ENCODE data around the gene WNT3. TPM values are rescaled to one million over a fixed set of nuclear protein-coding genes. Genes with fewer than 3 reads are reported as not detected.

Gene WNT3
- total RNA-seq, 4 donors from 2014 or later, result 0.46 to 0.90 TPM; not detected in 2

GRCh38 chr17:46822388-46822921 lies 4.0 kb upstream of the WNT3 start:
- peaks cover 8 to 48% of the 10 kb centered on the region in 2 donors for H3K27me3 ChIP-seq
- H3K4me3 ChIP-seq, result no peak overlapping the region
- peaks cover 0 to 11% of the 10 kb centered on the region in 2 donors for H3K4me1 ChIP-seq
- no peaks in the 10 kb centered on the region for H3K36me3 ChIP-seq
- no peak for DNase-seq
- intact Hi-C loops (cut with DNase I; ENCODE audit: low total_unique reads), result no loop called here
- no peak for TF ChIP-seq CTCF (IDR thresholded peaks at IDR 0.05)
- H3K27ac ChIP-seq, result no peak overlapping the region
- H3K9me3 ChIP-seq, result no peaks in the 10 kb centered on the region

GRCh38 chr17:46821482-46822387 lies 3.2 kb upstream of the WNT3 start:
- Histone ChIP-seq H3K4me3 (no peak overlapping the region), H3K4me1 (peaks cover 0 to 11% of the 10 kb centered on the region in 2 donors), H3K27ac (no peak overlapping the region), H3K27me3 (peaks cover 8 to 52% of the 10 kb centered on the region in 2 donors), H3K36me3 (no peaks in the 10 kb centered on the region), H3K9me3 (no peaks in the 10 kb centered on the region)
- intact Hi-C loops (cut with DNase I; ENCODE audit: low total_unique reads), result no loop called here
- DNase-seq, result no peak
- TF ChIP-seq CTCF (IDR thresholded peaks at IDR 0.05) (no peak), POLR2A (IDR thresholded peaks at IDR 0.05) (no peak)

GRCh38 chr17:46820592-46821450 lies 2.3 kb upstream of the WNT3 start:
- Histone ChIP-seq H3K9me3 (no peaks in the 10 kb centered on the region), H3K4me3 (no peak overlapping the region), H3K27ac (no peak overlapping the region), H3K27me3 (peaks cover 8 to 52% of the 10 kb centered on the region in 2 donors), H3K4me1 (peaks cover 0 to 11% of the 10 kb centered on the region in 2 donors), H3K36me3 (no peaks in the 10 kb centered on the region)
- intact Hi-C loops (cut with DNase I; ENCODE audit: low total_unique reads), result no loop called here
- no peak for DNase-seq
- TF ChIP-seq POLR2A (IDR thresholded peaks at IDR 0.05) (no peak), CTCF (IDR thresholded peaks at IDR 0.05) (no peak)

GRCh38 chr17:46819906-46820351 lies 1.4 kb upstream of the WNT3 start:
- no peak overlapping the region for H3K4me3 ChIP-seq
- no peaks in the 10 kb centered on the region for H3K36me3 ChIP-seq
- no peak overlapping the region for H3K27ac ChIP-seq
- no peaks in the 10 kb centered on the region for H3K9me3 ChIP-seq
- H3K27me3 ChIP-seq, result peaks cover 8 to 52% of the 10 kb centered on the region in 2 donors
- intact Hi-C loops (cut with DNase I; ENCODE audit: low total_unique reads), result no loop called here
- no peak for DNase-seq
- H3K4me1 ChIP-seq, result peaks cover 0 to 11% of the 10 kb centered on the region in 2 donors
- TF ChIP-seq CTCF (IDR thresholded peaks at IDR 0.05) (no peak), POLR2A (IDR thresholded peaks at IDR 0.05) (no peak)

Measured in uterus (tissue), 4 donors.